NCI-H1694 (cell line): Measurements from ENCODE around the gene NEU4.
"Not testable (repeated sequence)": the region's sequence is repeated elsewhere in the genome, so short reads cannot be mapped to it uniquely, and the experiment has no call there.

ENCODE experiments used
- DNase-seq: peaks from one replicate; lab custom pipeline; 2025; lab: John Stamatoyannopoulos, UW

Gene NEU4

DNA sequence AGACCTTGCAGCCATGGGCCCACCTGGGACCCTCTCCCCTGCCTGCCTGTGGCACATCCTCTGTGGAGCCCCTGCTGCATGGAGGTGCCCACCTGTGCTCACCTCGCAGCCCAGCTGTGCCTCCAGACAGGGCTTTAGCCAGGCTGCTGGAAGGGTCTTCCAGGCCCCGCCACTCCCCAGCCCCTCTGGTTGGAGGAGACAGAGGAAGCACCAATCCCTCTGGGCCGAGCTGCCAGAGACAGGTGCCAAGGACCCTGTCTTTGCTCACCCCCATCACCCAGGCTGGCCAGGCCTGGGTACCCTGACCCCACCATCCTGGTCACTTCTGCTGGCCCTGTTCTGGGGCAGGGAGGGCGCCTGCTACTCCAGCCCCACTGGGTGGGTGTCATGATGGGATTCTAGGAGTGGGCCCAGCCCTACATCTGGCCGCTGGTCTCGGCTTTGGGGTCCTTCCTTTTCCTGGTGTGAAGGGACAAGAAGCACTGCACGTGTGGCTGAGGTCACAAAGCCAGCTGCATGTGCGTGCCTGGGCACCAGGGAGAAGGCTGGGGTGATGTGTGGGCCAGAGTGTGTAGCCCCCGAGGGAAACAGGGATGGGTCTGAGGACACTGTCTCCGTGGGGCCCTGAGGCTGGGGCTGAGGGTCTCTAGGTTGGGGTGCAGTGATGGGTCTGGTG, 9.3 kb upstream of the NEU4 start:
- no peak for DNase-seq

DNA sequence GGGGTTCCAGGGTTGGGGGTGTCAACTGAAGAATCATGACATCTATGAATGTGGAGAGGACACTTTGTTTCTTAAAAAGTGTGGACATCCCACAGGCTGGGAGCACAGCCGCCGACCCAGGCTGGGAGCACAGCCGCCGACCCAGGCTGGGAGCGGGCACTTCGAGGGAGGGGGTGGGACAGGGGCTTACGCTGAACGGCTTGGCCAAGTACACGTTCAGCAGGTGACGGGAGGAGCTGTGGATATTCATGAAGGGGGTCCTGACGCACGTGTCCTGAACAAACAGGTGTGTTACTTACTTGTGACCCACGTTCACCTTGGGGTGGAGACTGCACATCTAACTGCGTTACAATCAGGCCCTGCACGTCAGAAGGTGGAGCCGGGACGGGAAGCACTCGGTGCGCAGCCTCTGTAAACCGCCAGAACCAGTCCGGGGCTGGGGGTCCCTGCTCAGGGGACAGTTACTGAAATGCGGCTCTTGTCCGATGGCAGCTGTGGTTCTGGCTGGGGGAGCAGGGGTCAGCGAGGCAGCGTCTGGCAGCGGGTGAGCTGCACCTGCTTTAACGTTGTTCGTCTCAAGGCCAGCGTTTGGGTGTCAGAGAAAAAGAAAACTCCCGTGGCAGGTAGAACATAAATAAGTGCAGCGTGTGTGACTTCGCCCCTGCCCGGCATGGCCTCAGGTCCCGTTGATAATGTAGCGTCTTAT, 8.6 kb upstream of the NEU4 start:
- not testable (repeated sequence) for DNase-seq

DNA sequence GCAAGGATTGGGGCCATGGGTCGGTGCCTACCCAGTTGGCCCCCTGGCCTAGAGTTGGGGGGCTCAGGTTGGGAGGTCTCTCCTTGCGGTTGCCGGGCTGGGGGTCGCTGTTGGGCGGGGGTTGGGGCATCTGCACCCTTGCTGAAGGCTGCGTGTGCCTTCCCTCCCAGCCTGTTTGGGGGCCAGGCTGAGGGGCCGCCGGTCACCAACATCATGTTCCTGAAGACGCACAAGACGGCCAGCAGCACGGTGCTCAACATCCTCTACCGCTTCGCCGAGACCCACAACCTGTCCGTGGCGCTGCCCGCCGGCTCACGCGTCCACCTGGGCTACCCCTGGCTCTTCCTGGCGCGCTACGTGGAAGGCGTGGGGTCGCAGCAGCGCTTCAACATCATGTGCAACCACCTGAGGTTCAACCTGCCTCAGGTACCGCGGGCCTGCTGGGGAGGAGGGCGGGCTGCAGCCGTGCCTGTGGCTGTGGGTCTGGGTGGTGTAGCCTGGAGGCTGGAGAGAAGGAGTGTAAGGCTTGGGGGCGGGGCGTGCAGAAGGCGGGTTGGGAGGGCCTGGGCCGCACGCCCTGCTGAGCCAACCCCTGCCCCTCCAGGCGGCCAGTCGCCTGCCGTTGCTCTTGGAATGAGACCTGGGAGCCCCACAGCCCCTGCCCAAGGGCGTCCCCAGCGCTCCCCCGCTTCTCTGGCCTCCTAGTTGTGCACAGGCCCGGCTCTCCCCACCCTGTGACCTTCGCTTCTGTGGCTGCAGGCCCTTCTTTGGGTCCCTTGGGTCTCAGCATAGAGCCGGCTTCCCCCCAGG, 7.2 kb upstream of the NEU4 start:
- no peak for DNase-seq

DNA sequence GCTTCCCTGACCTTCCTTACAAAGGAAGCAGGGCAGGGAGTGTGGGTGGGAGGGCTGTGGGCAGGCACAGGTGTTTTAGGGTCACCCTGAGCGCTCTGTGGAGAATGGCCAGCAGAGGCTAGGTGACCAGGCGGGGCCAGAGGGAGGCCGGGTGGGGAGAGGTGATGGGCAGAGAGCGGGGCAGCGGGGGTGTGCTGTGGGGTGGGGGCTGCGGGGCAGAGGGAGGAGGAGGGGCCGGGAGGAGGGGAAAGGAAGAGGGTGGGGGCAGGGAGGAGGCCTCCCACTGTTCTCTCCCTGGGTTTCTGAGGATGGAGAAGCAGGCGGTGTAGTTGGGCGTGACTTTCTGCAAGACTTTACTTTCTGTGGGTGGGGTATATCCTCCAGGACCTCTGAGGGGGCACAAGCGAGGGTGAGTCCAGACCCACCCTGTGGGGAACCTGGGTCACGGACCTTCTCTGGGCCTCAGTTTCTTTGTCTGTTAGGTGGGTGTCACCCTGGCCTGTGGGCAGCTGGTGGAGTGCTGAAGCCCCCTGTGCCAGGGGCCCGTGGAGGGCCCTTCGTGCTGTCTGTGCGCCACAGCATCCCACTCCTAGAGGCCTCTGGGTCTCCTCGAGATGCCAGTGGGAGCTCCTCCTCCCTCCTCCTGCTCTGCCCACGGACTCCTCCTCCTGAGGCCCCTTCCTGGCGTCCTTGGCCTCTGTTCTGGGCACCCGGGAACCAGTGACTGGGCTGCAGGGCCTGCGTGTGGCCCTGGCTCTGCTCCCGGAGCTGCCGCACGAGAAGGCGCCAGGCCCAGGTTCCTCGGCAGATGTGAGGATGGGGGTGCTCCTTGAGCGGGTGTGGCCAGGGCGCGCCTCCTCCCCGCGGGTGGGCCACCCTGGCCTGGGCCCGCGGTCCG, 6.3 kb upstream of the NEU4 start:
- no peak for DNase-seq

DNA sequence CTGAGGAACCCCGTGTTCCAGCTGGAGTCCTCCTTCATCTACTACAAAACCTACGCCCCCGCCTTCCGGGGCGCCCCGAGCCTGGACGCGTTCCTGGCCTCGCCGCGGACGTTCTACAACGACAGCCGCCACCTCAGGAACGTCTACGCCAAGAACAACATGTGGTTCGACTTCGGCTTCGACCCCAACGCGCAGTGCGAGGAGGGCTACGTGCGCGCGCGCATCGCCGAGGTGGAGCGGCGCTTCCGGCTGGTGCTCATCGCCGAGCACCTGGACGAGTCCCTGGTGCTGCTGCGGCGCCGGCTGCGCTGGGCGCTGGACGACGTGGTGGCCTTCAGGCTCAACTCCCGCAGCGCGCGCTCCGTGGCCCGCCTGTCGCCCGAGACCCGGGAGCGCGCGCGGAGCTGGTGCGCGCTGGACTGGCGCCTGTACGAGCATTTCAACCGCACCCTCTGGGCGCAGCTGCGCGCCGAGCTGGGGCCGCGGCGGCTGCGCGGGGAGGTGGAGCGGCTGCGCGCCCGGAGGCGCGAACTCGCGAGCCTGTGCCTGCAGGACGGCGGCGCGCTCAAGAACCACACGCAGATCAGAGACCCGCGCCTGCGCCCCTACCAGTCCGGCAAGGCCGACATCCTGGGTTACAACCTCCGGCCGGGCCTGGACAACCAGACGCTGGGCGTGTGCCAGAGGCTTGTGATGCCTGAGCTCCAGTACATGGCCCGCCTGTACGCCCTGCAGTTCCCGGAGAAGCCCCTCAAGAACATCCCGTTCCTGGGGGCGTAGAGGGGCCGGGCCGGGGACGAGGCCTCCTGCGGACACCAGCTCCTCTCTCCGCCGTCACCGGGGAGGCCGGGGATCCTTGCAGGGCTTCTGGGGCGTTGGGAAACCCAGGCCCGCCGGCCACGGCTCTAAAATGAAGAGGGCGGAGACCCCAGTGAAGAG, 5.3 kb upstream of the NEU4 start:
- no peak for DNase-seq

DNA sequence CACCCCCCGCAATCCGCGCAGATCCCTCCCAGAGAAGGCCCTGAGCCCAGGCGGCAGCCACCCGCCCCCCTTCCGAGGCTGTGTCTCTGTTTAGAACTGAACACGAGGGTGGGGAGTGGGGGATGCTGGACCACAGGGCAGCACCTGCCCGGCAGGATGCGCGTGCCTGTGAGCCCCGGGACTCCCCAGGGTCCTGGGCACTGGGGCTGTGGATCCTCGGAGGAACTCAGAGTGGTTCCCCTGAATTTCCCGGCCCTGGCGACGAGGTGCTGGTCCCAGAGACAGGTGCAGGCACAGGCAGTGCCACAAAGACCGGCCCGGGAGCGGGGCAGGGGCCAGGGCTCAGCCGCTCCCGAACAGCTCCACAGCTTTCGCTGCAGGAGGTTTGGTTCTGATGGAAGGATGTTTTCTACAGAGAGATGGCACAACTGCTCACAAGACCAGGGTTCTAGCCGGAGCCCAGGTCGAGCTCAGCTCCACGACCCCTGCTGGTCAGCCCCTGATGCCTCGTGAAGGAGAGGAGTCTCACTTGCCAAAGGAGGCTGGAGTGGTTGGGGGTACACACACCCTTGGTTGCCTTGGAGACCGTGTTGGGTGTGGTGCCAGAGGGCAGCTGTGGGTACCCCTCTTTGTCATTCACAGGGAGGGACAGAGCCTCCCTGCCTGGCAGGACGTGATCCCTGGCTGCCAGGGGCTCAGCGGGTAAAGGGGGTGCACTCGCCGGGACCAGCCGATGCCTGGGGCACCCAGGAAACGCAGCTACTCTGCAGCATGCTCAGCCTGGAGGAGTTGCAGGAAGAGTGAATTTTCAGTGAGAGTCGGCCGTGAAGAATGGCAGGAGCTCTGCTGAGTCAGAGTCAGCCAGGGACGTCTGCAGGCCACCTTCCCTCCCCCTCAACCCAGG, 4.4 kb upstream of the NEU4 start:
- DNase-seq: no peak

DNA sequence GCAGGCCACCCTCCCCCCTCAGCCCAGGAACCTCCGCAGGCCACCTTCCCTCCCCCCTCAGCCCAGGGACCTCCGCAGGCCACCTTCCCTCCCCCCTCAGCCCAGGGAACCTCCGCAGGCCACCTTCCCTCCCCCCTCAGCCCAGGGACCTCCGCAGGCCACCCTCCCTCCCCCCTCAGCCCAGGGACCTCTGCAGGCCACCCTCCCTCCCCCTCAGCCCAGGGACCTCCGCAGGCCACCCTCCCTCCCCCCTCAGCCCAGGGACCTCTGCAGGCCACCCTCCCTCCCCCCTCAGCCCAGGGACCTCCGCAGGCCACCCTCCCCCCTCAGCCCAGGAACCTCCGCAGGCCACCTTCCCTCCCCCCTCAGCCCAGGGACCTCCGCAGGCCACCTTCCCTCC, 2.8 kb upstream of the NEU4 start:
- DNase-seq: not testable (repeated sequence)

DNA sequence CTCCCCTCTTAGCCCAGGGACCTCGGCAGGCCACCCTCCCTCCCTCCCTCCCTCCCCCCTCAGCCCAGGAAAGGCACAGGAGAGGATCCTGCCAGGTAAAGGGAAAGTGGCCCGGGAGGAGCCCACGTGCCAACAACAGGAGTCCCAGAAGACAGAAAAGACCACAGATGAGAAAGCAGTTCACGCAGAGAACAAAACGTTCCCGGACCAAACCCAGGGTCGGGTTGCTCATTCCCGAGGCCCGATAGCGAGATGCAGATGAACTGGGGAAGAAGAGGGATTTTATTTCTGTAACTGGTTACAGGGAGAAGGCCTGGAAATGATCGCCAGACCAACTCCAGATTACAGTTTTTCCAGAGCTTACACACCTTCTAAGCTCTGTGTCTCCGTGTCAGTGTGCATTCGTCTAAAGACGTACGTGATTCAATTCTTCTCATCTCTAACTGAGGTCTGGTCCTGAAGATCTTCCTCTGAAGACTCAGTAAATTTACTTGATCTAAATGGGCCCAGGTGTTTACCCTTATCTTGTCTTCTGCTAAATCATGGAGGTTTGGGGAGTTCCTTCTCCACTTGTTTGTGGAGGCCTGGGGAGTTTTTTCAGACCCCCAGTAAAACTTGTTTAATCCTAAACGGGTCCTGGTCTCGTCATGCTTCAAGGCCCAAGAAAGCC, 807 bp upstream of the NEU4 start:
- DNase-seq: no peak

DNA sequence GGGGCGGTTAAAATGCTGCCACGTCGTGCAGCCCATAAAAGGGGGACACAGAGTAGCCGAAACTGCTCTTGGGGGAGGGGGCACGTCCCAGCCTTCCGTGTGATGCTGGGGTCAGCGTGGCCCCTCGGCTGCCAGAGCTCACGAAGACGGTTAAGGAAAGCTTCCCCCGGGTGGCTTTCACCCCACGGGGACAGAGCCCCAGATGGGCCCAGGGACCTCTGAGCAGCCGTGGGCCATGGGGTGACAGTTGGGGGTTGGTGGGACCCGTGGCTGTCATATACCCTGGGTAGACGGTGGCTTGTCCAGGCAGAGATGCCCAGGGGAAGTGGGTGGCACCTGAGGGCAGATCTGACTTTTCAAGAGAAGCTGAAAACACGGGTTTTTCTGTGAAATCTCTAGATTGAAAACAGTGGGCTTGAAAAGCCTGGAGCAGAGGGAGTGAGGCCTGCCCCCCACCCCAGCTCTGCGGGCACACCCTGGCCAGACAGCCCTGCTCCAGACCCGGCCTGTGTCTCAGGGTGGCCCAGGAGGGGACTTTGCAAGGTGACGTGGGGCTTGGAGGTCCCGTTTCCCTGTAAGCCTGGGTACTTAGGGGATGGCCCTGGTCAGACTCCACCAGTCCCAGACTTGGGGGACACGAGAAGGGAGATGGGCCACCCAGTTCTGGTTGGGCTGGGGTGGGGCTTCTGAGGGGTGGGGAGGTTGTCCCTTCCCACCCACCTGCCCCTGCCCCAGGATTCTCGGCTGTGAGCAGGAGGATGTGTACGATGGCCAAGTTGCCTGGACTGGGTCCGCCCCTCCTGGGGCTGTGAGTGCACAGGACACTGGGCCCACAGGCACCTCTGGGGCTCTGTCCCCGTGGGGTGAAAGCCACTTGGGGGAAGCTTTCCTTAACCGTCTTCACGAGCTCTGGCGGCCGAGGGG, 652 bp downstream of the NEU4 start:
- no peak for DNase-seq

DNA sequence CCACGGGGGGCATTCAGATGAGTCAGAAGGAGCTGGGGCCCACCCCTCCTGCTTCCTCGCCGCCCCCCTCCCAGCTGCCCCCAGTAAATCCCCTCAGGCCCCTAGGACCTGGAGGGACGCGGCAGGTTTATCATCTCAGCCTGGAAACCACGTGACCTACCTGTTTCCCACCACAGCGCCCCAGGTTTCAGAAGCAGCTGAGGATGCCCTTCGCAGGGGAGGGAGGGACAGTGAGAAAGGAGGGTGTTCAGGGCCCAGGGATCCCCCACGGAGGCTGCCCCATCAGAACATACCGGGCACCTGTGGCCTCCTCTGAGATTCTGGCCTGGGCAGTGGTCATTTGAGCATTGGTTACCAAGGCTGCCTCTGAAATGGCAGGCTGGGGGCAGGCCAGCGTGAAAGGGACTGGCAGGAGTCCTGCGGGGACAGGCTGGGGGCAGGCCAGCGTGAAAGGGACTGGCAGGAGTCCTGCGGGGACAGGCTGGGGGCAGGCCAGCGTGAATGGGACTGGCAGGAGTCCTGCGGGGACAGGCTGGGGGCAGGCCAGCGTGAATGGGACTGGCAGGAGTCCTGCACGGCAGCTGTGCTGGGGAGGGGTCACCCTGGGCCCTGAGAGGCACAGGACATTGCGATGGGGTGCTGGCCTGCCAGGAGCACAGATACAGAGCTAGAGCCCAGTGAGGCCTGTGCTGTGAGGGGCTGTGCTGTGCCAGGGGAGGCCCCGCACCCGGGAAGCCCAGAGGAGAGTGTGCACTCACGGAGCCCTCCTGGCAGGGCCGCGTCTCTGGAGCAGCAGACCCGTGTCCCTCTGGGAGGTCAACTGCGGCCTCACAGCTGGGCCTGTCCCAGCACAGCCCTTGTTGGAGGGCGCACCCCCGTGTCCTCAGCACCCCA, 1.6 kb downstream of the NEU4 start:
- DNase-seq: no peak

DNA sequence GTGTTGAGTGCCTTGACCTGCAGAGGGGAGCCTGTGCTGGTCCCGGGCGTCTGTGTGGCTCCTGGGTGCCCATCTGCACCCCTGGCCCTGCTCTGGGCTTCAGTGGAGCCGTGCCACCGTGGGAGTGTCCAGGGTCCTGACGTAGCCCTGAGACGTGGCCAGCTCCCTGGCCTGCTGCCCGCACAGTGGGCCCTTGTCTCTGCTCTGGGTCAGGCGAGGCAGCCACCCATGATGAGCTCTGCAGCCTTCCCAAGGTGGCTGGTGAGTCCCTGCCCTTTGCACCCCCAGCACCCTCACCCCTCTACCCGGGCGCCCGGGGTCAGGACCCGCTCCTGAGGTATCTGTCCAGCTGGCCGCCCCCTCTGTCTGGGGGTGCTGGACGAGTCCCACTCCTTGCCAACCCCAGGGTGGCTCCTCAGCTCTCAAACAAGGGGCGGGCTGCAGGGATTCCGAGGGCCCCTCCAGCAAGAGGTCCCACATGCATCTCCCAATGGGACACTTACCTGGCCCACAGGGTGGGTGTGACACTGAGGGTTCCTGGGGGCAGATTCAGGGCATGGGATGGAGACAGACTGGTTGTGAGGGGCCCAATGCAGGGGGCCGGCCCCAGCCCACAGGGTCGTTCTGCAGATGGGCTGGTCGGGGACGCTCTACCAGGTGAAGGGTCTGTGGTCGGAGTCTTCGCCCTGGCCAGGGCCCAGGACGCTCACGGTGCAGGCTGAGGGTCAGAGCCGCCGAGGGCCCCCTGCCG, 2.4 kb downstream of the NEU4 start:
- no peak for DNase-seq

DNA sequence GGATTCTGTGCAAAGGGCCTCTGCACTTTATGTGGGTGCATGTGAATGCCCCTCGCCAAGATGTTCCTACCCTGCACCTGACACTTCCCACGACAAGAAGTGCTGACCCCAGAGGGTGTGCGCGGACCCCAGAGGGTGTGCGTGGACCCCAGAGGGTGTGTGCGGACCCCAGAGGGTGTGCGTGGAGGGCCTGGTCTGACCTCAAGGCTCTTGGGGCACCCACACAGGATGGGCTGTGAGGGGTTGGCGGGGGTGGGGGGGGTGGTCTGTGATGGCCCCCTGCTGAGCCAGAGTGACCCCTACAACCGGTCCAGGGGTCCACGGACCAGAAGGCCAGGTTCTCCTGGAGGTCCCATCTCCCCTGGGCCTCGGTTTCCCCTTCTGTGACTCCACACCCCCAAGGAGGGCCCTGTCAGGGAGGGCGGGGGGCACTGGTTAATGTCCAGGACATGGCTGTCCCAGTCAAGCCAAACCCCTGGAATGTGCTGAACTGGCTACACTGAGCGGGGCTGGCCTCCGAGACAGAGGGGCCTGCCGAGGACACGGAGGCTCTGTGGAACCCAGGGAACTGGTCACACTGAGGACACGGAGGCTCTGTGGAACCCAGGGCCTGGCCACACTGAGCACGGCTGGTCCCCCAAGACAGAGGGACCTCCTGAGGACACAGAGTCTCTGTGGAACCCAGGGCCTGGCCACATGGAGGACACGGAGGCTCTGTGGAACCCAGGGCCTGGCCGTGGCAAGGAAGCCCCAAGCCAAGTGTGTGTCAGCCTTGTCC, 3.1 kb downstream of the NEU4 start:
- DNase-seq: no peak

DNA sequence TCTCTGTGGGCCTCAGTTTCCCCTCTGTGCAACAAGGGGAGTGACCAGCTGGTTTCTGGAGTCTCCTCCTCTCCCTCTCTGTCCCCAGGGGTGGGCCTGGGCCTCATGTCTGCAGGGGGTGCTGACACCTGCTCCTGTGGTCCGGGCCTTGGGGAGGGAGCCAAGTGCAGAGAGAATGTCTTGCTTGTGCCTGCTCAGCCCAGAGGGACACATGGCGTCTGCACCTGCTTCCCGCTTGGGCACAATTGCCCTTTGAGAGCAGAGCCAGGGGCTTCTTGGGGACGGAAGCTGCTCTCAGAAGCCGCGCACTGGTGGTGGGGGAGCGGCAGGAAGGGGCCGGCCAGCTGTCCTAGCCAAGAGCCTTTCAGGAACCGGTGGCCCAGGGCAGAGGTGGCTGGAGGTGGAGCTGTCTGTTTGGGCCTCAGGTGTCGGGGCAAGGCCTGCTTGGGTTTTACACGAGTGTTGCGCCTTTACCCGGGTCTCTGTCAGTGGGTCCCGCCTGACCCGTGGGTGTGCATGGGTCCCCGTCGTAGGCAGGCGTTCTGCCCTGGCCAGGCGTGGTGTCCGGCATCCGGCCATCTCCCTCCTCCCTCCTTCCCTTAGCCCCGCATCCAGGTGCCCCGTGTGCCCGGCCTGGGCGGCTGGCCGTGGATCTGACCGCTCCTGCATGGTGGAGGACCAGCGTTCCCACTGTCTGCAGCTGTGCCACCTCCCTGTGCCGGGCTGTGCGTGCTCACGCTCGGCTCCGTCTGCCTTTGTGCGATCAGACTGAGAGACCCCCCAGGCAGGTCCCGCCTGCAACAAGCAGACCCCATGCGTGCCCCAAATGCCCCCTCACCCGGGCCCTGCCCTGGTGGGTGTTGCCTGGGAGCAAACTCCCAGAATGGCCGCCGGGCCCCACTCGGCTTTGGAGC, 4.0 kb downstream of the NEU4 start:
- DNase-seq: no peak

DNA sequence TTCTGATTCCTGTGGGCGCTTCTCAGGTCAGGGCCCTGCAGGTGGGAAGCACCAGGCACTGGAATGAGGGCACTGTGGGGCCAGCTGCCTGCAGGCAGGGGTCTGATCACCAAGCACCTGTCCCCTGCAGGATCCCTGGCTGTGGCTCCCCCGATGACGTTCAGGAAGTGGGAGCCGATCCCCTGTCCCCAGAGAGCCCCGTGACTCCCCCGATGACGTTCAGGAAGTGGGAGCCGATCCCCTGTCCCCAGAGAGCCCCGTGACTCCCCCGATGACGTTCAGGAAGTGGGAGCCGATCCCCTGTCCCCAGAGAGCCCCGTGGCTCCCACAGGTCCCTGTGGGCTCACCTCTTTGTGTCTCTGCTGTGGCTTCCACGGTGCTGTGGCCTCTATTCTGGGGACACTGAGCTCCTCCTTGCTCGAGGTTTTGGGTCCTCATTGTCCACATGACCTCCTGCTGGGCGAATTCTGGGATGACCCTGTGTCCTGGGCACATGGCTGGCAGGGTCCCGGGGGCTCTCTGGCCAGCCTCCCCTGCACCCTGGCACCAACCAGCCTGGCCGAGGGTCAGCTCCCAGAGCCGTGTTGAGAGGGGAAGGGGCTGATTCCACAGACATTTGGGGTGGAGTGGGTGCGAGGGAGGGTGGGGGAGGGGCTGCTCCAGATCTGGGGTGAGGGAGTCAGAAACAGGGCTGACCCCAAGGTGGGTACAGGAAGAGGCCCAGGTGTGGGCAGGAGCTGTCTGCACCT, 4.8 kb downstream of the NEU4 start:
- no peak for DNase-seq
